Hypothalamus (tissue), 51 donors: Measurements from ENCODE around the gene TEX2.
A peak's percentile ranks its signal among the peaks of the same experiment; 100 is the strongest.

Source experiments
- DNase-seq, 51 donors: peaks; one replicate each; lab custom pipeline; 2025; lab: John Stamatoyannopoulos, UW

The TEX2 gene

GRCh38 chr17:64270885-64271284 lies 7.8 kb upstream of the TEX2 start:
- no peak for DNase-seq

- DNase-seq, result peak in 22 of 51 donors; percentile 4 to 63 (median 18)
Observed at GRCh38 chr17:64269687-64270649, 6.9 kb upstream of the TEX2 start.

- no peak for DNase-seq
Observed at GRCh38 chr17:64264891-64265290, 1.8 kb upstream of the TEX2 start.

- peak in 28 of 51 donors; percentile 10 to 71 (median 39) for DNase-seq
Observed at GRCh38 chr17:64262198-64262999, 661 bp downstream of the TEX2 start.

DNA sequence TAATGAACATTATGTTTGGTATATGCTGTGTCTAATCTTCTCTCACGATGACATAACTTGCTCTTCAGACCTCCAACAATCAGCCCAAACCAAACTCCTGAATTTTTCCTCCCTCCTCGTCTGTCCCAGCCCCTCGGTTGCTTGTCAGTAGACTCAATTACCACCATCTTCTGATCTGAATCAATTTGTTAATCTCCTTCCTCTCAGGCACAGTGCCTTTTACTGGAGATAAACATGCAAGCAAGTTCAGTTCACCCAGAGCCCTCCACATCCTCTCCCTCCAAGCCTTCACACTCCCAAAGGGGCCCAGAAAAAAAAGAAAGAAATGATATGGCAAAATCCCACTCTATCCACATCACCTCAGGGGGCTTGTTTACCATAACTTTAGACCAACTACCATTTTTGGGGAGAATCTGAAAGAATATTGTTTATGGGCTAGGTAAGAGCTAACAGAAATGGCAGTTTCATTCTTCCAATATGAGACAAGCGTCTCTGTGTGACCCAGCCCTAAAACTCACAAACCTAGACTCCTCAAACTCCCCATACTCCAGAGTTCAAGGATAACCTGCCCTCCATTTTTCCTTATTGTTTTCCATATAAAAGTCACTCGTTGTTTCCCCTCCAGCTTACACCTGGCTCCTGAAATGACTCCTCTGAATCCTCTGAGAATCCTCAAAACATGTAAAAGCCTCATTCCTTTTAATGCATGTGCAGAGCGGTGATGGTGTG lies 1.5 kb downstream of the TEX2 start:
- DNase-seq, result no peak

GRCh38 chr17:64260886-64261285 lies 2.2 kb downstream of the TEX2 start:
- DNase-seq, result no peak

DNA sequence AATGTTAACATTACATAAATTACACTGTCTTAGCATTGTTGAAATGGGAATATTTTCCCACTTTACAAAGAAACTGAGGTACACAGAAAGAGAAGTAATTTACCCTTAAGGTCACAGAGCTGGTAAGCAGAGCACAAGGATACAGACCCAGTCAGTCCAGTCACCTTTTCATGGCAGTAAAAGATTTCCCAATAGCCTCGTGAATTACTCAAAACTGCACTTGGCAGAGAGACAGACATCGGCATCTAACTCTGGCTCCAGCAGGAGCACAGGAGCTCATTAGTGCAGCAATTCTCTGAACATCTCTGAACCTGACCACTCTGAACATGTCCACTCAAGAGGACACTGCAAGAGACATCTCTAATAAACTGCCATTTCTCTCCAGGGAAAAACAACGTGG lies 3.1 kb downstream of the TEX2 start:
- no peak for DNase-seq

- no peak for DNase-seq
Observed at GRCh38 chr17:64259426-64259825, 3.6 kb downstream of the TEX2 start.

- DNase-seq, result no peak
Observed at GRCh38 chr17:64256913-64257807, 5.9 kb downstream of the TEX2 start.

- no peak for DNase-seq
Observed at GRCh38 chr17:64255764-64256163, 7.3 kb downstream of the TEX2 start.

DNA sequence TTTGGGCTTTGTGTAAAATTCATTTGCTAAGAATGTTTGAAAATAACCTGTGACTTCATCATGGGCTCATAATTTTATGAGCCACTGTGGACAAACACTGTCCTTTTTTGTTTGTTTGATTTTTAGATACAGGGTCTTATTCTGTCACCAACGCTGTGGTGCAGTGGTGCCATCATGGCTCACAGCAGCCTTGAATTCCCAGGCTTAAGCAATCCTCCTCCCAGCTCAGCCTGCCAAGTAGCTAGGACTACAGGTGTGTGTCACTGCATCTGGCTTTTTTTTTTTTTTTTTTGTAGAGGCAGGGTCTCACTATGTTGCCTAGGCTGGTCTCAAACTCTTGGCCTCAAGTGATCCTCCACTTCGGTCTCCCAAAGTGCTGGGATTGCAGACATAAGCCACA lies 8.3 kb downstream of the TEX2 start:
- DNase-seq, result no peak

DNA sequence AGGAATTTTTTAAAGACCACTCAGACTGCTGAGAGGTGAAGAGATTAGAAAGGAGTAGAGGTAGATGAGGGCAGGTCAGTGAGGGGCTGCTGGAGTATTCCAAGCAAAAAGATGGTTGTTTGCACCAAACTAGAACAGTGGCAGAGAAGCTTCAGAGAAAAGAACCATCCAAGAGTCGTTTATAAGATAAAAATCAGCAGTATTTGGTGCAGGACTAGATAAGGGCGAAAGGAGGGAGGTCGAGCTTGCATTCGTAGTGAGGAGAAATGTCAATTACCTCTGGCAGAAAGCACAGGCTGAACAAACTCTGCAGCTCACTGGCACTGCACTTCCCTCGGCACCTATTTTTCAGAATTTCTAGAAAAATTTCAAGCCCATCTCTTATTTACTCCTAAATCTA lies 9.6 kb downstream of the TEX2 start:
- no peak for DNase-seq

GRCh38 chr17:64252831-64253230 lies 10.2 kb downstream of the TEX2 start:
- DNase-seq, result no peak

DNA sequence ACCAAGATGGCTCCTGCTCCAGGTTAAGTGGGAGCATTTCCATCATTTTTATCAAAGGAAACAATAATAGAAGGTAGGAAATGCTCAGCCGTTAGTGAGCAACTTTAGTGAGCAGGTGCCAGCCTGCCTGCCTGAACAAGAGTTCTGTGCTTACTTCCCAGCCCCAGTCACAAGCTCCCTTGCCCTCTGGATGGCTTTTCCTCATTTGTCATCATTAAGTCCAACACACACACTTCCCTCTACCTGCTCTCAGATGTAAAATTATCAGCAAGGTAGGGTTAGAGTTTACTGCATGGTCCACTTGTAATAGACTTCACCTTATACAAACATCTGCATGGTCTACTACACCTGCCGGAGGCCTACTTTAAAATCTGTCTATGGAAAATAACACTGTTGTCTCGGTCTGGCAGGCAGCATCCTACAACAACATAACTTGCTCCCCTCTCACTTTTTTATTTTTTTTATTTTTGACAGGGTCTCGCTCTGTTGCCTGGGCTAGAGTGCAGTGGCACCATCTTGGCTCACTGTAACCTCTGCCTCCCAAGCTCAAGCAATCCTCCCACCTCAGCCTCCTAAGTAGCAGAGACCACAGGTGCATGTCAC lies 12.7 kb downstream of the TEX2 start:
- DNase-seq, result no peak

GRCh38 chr17:64247836-64248235 lies 15.2 kb downstream of the TEX2 start:
- no peak for DNase-seq

DNA sequence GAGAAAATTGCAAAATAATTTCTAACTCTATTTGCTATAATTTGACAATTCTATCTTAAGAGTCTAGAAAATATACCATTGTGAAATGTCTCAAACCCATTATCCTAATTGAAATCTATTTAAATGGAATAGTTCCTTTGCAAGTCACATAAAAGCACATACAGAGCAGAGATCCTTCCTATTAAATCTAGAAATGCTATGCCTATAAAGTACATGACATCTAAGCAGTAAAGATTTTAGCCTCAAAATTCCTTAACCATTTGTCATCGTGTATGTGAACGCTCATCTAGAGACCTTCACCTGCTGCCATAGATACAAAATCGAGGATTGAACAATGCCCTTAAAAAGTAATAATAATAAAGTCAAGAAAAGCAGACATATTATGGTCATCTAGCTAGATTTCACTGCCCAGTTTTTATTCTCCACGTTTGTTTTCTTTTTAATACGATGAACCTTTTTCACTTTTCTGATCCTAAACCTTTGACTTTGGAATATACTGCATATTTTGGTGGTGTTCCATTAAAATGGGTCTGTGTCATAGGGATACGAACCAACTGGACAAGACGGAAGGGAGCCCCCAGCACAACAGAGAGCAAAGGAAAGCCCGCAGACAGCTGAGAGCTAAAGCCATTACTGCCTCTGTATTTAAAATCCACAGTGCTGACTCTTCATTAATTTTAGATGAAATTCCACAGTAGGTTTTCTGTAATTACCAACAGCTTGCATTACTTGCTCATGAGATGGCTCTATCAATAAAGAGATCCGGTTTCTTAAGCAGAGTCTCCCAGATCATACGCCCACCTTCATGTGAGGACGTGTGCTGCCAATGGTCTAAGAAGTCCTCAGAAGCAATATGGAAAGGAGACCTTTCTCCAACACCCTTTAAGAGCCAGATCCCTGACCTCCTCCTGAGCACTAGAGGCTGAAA lies 17.6 kb downstream of the TEX2 start:
- no peak for DNase-seq

DNA sequence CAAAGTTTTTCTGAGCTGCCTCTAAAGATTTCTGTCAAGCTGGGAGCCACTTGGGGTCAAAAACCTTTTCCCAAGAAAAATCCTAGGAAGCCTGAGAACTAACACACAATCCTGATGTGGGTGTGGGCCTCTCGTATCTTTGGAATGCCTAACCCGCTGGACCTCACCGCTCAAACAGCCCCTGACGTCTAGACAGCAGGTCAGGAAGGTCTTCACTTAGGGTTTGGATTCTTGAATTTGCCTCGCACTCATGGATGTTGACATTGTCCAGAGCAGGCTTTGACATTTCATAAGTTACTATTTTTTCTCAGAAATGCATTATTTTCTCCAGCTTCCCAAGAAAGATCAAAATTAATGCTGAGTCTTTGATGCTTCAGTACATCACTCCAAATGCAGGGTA lies 18.9 kb downstream of the TEX2 start:
- DNase-seq, result no peak

DNA sequence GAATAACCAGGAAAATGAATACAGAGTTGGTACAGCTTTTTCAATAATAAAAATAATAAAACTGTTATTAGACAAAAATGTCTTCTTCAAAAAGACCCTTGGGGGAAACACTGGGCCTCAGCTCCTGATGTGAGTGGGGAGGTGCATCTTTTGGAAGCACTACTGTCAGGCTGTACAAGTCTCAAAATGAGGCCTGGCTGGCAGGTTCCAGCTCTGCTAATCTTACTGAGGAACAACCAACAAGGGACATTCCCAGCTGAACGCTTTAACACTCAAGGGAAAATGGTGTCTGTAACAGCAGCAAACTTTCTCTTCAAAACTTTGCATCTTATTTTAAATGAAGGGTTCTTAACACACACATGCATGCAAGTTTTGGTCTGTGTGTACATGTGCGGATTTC lies 19.7 kb downstream of the TEX2 start:
- no peak for DNase-seq
